ENCODE results near the gene AMIGO2. TPM values are rescaled to one million over a fixed set of nuclear protein-coding genes. Genes with fewer than 3 reads are reported as not detected.
"Not testable (repeated sequence)": the region's sequence is repeated elsewhere in the genome, so short reads cannot be mapped to it uniquely, and the experiment has no call there.

Gene AMIGO2, protein sequence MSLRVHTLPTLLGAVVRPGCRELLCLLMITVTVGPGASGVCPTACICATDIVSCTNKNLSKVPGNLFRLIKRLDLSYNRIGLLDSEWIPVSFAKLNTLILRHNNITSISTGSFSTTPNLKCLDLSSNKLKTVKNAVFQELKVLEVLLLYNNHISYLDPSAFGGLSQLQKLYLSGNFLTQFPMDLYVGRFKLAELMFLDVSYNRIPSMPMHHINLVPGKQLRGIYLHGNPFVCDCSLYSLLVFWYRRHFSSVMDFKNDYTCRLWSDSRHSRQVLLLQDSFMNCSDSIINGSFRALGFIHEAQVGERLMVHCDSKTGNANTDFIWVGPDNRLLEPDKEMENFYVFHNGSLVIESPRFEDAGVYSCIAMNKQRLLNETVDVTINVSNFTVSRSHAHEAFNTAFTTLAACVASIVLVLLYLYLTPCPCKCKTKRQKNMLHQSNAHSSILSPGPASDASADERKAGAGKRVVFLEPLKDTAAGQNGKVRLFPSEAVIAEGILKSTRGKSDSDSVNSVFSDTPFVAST
- total RNA-seq, result 1.5 TPM

DNA sequence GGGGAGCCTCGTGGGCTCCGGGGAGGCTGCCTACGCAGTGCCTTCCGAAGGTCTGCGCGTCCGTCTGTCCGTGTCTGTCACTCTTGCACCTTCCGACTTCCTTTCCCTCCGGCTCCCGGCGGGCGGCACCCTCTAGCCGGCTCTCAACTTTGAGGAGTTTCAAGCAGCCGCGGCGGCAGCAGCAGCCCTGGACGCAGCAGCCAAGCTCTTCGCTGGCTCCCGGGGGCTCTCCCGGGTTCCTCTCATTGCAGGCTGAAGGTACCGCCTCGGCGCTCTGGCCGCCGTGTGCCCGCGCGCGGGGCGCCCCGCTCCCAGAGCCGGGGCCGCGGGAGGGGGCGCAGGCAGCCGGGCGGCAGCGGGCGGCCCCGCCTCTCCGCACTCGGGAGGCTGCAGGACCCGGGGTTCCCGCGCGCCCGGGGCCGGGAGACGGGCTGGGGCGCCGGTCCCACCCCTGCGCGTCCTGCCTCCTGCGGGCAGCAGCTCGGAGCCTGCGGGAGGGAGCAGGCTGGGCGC is at the start of gene AMIGO2, which contains the start of gene PCED1B:
AMIGO2 (minus strand) TSS at position 492 of the 513 bp plus-strand sequence. CDS start 957 bp downstream, outside the sequence.
PCED1B (plus strand) TSS at position 154 of the 513 bp plus-strand sequence. CDS start 155,443 bp downstream, outside the sequence.
- peak; percentile 71 for ATAC-seq

DNA sequence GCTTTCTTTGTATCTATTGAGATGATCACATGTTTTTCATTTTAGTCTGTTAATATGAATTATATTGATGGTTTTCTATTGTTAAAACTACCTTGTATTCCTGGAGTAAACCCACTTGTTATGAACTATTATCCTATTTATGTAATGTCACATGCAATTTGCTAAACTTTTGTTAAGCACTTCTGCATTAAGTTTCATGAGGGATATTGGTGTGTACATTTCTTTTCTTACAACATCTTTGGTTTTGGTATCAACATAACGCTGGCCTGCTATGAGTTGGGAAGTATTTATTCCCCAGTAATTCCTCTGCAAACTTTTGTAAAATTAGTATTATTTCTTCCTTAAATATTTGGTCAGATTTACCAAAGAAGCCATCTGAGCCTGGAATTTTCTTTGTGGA is 46.5 kb upstream of the AMIGO2 start:
- ATAC-seq, result no peak

DNA sequence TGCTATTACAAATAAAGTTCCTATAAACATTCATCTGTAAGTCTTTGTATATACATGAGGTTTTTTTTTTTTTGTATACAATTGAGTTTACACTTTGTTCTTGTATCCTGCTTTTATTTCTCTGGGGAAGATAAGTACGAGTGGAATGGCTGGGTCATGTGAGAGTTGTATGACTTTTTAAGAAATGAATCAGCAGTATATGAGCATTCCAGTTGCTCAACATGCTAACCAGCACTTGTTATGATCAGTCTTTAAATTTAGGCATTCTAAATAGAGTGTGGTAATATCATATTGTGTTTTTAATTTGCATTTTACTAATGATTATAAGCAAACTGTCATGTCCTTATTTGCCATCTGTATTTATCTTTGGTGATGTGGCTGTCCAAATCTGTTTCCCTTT is 44.7 kb upstream of the AMIGO2 start:
- no peak for ATAC-seq

DNA sequence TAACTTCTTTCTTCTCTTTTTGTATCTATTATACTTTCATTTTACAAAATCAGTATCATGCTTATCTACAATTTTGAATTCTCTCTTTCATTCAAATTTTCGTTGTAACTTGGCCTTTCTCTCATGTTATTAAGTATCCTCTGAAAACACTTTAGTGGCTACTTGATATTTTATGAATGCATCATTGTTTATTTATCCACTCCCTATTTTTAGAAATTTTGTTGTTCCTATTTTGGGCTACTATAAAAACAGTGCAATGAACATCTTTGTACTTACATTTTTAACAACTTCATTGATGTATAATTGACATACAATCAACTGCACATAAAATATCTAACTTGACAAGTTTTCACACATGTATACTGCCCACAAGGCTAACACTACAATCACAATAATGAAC is 44.0 kb upstream of the AMIGO2 start:
- no peak for ATAC-seq

DNA sequence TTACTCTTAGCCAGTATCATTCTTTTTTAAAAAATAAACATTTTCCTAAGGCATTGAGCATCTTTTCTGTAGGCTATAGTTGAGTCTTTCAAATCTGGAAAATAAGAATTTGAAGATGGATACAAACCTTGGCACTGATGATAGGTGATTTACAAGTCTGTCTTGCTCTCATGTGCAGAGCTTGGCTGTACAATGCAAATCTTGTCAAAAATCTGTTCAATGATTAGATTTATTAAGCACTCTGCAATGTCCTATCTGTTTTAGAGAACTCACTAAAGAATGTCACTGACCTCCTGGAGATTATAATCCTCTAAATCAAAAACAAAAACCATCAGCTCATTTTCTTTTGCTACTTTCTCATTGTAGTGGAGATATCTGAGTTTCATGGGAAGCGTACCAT is 42.8 kb upstream of the AMIGO2 start:
- ATAC-seq, result no peak

DNA sequence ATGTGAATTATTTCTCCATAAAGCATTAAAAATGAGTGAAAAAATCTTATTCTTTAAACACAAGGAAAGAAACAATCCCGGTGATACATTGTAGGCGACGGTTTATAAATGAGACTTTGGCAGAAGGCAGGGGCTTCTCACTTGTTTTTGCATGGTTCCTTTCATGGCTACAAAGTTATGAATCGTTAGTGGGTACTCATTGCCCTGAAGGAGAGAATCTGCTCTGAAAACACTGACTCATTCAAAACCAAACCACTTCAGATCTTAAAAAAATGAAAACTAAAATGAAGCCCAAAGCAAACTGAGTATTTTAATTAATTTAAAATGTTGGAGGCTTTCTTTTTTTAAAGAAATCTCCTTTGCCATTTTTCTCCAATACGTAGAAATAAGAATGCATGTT is 41.4 kb upstream of the AMIGO2 start:
- no peak for ATAC-seq

DNA sequence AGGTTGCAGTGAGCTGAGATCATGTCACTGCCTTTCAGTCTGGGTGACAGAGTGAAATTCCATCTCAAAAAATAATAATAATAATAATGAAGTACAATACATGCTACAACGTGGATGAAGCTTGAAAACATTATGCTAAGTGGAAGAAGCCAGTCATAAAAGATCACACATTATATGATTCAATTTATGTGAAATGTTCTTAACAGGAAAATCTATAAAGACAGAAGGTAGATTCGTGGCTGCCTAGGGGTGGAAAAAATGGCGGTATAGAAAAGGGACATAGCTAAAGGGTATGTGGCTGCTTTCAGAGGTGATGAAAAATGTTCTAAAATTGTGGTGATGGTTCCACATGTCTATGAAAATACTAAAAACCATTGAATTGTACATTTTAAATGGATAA is 41.0 kb upstream of the AMIGO2 start:
- no peak for ATAC-seq

DNA sequence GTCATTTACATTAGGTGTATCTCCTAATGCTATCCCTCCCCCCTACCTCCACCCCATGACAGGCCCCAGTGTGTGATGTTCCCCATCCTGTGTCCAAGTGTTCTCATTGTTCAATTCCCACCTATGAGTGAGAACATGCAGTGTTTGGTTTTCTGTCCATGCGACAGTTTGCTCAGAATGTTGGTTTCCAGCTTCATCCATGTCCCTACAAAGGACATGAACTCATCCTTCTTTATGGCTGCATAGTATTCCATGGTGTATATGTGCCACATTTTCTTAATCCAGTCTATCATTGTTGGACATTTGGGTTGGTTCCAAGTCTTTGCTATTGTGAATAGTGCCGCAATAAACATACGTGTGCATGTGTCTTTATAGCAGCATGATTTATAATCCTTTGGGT is 37.5 kb upstream of the AMIGO2 start:
- not testable (repeated sequence) for ATAC-seq

DNA sequence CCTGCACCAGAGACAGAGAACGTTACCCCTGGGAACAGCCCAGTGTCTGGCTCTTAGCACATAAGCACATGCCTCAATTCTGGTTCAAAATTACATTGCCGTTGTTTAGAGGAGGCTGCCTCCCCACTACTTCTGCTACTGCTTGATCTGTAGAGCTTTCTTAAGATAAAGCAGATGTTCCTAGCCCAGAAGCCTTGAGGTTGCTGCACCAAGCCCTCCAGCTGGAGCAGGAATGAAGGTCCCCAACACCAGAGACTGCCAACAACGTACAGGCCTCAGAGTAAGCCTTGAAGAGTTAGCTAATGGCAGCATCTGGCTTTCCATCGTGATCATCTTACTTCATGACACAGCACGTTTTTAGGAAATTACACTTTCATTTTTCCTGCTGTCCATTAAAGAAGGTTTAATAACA is 34.7 kb upstream of the AMIGO2 start:
- ATAC-seq, result no peak

DNA sequence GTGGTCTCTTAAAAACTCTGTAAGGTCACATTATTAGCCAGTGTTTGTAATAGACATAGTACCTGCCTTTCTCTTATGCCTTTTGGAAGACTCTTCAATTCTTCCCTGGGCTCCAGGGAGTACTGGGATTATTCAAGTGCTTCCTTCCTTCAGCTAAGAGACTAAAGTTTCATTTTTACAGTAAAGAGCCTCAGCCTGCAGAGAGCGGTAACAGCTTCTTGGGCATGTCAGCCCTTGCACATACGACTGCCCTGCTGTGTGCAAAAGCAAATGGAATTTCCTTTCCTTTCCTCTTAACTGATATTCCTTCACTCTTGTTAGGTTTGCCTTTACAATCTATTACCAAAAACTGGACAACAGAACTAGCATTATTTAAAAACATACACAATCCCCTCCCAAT is 32.9 kb upstream of the AMIGO2 start:
- no peak for ATAC-seq

DNA sequence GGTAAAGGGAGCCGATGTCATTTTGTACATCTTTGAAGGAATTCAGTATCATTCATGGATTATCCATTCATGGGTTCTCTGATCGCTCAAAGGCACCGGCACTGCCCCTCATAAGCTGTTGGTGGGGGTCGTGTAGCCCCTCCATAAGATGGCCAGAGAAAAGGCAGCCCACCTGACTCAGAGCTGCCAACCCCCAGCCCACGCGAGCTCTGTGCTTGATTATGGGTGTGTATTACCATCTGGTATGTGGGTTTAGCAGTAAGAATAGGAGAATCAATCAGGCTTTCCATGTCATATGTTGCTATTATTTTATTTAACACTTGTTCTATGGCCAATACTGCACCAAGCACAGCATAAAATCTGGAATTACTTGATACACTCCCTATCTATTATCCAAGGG is 32.1 kb upstream of the AMIGO2 start:
- no peak for ATAC-seq

DNA sequence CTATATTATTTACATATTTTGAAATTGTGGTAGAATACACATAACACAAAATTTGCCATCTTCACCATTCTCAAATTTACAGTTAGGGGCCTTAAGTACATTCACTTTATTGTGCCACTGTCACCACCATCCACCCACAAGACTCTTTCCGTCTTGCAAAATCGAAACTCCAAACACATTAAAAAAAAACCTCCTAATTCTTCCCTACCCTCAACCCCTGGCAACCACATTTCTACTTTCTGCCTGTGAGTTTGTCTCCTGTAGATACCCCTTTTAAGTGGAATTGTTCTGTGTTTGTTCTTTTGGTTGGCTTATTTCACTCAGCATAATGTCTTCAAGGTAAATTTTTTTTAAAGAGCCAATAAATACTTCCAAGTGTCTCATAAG is 31.6 kb upstream of the AMIGO2 start:
- ATAC-seq, result no peak

DNA sequence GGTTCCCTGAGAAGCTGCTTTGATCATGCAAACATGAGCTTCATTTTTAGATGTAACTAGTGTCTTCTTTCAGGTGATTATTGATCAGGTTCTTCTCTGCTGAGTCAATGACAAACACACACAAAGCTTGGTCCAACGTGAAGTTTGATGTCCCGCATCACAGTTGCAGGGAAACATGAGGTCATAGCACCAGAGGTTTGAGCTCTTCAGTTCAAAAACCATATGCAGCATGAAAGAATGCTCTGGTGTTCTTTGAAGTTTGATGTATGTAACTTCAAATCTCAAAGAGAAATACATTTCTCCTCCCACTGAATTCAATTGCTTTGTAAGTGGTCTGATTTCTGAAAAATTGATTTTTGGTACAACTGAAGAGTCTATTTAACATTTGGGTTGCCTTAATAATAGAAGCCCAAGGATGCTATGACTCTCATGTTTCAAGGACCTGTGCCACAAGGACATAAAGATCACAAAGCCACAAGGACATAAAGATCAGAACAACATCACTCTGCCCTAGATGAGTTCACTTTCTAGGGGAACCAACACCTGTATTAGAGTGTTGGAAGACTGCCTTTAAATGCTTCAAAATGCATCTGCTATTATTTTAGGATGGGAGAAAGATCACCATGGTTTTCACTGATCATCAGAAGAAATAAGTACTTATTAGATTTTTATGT is 31.1 kb upstream of the AMIGO2 start:
- ATAC-seq, result no peak

DNA sequence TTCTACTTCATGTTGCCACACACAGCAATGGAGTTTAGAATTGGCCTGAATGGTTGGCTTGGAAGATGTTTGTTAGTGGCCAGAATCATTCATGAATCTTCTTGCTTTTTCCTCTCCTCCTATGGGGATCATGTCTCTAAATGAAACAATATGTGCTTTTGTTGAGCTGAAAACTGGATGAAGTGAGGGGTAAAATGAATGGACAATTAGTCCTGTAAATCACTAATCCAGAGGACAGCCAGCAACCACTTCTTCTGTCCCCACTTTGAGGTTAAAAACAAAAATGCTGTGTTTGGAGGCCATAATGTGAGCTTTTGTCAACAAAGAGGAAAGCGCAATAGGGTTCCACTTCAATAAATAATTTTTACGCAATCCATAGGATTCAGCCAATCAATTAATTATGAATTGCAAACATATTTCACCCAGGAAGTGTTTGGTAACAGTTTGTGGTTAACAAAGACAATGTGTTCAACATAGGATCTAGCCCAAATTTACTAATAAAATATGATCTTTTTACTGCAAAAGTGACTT is 30.3 kb upstream of the AMIGO2 start:
- ATAC-seq, result no peak

DNA sequence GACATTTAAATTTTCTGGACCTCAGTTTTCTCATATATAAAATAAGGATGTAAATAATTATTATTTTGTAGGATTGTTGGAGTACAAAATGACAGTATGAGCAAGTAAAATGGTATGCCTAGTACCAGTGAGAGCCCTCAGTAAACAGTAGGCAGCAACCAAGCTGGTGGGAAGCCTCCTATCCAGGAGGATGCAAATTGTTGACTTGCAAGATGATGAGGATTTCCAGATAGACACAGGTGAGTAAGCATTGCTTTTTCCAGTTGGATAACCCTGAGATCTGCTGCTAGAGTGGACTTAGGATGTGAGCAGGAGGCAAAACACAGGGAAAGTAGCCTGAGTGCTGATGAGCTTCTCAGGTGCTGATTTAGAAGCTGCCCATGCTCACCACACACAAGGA is 28.2 kb upstream of the AMIGO2 start:
- ATAC-seq, result no peak

DNA sequence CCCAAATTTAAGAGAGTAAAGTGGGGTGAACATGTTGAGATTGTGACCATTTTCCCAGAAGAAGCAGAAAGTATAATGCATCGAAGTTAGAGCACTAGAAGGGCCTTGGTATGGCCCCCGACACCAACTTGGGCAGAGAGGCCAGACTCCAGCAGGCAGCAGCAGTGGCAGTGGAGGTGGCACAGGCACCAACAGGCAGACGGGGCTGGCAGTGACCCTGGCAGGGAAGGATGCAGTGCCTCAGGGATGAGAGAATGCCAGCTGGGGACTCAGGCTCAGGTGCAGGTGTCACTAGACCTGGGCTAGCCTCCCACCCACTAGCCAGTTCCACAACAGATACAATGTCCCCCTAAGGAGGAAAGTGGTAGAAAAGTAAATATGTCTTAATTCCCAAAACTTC is 27.7 kb upstream of the AMIGO2 start:
- no peak for ATAC-seq

DNA sequence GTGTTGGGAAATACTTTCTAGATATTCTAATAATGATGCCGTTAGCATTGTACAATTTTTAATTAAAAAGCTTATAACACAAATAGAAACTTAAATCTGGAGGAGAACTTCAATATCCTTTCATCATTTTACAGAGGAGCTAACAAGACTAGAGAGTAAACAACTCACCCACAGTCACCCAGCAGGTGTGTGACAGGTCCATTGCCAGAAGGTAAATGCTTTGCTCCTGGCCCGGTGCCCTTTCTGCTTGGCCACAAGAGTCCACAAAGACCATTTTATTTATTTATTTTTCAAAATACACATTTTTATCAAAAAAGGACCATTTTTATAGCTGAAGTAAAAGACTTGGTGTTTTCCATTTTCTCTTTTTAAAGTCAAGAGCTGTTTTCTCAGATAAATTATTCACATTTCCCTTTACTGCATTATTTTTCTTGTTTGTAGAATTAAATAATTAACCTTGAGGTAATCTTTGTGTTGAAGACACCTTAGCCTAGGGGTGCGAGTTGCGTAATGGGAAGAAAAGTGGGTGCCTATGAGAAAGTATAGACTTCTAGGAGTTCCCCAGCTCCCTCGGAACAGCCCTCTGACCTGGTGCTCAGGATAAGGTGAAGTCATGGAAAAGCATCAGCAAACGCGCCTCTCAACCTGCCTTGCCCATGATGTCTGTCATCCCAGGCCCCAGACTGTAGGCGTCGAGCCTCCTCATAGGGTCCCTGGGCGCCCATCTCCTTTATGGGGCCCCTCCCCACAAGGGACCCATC is 26.3 kb upstream of the AMIGO2 start:
- ATAC-seq, result no peak

DNA sequence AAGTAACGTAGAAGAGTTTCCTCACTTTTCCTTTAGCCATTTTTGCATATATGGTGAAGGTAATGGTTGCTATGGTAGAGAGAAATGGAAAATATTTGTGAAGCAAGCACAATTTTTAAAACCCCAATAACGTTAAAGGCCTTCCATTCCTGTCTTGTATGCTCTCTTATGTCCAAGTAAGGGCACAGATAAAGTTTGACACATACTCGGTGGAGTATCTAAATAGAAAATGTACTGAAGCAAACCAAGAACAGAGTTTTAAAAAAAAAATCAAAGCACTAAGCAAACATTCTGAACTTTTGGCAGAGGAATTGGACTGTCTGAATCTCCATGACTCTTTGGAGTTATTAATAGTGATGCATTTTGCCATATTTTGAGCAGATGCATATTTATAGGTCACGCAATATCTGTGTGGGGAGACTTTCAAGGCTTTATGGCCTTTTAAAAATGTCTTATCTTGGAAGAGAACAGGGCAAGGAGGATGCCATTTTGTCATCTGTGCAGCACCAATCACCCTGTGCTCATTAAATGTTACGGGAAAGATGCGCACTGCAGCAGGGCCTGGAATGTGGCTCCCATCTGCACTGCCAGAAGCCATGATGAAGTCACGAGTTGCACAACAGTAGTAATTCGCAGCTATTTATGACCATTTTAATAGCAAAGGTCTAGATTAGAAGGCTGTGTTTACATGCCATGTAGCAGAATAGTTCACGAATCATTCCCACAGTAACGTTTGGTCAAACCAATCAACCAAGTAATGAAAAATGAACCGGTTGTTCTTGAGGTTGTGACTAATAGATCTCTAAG is 23.3 kb upstream of the AMIGO2 start:
- no peak for ATAC-seq

DNA sequence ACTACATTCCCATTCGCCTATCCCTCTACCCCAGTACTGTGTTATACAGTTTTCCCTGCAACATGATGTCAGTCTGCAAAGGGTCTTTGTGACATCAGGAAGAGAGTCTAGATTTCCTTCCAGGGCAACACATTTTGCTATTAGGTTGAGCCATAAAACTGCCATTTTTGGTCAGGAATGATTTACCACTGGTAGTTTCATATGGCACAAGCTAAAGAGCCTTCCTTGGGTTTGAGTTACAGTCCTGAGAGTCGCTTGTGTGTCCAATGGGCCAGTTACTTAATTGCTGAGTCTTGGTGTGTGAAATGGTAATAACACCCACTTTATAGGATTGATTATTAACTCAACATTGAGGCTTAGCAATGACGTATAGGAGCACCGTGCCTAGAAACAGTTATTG is 22.6 kb upstream of the AMIGO2 start:
- no peak for ATAC-seq

DNA sequence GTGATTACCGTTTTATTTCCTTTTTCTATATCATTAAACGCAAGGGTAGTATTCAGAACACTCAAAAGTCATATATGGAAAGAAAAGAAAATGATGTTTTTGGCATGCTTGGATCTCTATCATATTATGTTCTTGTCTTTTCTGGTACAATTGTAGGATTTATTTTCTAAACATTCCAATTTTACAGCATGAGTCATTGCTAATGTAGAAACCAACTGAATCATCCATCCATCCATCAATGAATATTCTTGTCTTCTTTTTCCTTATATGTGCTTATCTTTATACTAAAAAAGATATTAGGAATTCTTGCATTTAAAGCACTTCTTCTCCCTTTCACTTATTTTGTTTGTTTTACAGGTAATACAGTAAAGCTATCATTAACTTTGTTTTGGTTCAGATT is 20.4 kb upstream of the AMIGO2 start:
- no peak for ATAC-seq

DNA sequence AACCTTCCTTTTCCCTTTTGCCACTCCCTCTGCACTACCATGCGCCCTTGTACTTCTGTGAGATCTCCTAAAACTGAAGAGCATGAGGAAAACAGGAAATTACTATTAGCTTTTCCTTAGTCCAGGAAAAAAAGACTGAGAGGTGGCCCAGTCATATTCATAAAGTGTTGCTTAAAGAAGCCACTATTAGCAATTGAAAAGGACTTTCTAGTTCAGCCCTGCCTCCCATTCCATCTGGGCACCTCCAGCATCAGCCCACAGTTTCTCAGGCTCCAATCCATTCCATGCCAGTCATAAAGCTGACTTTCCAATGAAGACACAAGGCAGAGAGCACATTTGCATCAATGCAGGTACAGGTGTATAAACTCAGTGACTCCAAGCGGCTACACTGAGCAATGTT is 19.9 kb upstream of the AMIGO2 start:
- ATAC-seq, result no peak

DNA sequence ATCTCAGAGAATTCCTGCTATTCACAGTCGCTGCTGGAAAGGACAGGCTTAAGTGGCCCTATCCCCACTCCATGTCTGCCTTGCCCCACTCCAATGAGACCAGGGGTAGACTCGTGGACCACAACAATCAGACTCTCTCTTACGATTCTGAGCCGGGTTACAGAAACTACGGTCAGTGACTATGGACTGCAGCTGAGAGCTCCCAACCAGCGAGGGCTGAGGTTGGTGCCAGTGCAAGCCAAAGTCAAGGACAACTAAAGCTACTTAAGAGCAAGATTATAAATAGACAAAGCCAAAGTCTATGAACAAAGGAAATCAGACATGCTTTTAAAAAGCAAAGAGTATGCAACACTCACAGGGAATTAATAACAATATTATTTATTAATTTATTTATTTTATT is 18.3 kb upstream of the AMIGO2 start:
- no peak for ATAC-seq
